ENCODE results near the gene PHLPP2. TPM values are rescaled to one million over a fixed set of nuclear protein-coding genes. Genes with fewer than 3 reads are reported as not detected.

Gene PHLPP2
- total RNA-seq, 1 donor from 2014 or later: 3.4 TPM

- DNase-seq: no peak
- H3K4me1 ChIP-seq: no peaks in the 10 kb centered on the region
- no peaks in the 10 kb centered on the region for H3K9me3 ChIP-seq (replicated peaks)
- no peaks in the 10 kb centered on the region for H3K27me3 ChIP-seq (ENCODE audit: low read depth)
- H3K27ac ChIP-seq (replicated peaks): no peak overlapping the region
- TF ChIP-seq CTCF (IDR thresholded peaks at IDR 0.05; ENCODE audit: borderline replicate concordance): no peak
- H3K36me3 ChIP-seq: peaks cover 70% of the 10 kb centered on the region
- intact Hi-C loops (cut with micrococcal nuclease): no loop called here
- no peak overlapping the region for H3K4me3 ChIP-seq
Observed at GRCh38 chr16:71732587-71732986, 8.1 kb upstream of the PHLPP2 start.

- H3K4me3 ChIP-seq: no peak overlapping the region
- TF ChIP-seq CTCF (IDR thresholded peaks at IDR 0.05; ENCODE audit: borderline replicate concordance): no peak
- H3K9me3 ChIP-seq (replicated peaks): no peaks in the 10 kb centered on the region
- no peak for DNase-seq
- intact Hi-C loops (cut with micrococcal nuclease): no loop called here
- H3K36me3 ChIP-seq: peaks cover 28% of the 10 kb centered on the region
- peaks cover 22% of the 10 kb centered on the region for H3K4me1 ChIP-seq
- no peaks in the 10 kb centered on the region for H3K27me3 ChIP-seq (ENCODE audit: low read depth)
- peak overlapping the region; percentile 23 for H3K27ac ChIP-seq (replicated peaks)
Observed at GRCh38 chr16:71727551-71728324, 3.2 kb upstream of the PHLPP2 start.

GRCh38 chr16:71726476-71727315 is 2.2 kb upstream of the PHLPP2 start:
- intact Hi-C loops (cut with micrococcal nuclease): no loop called here
- no peak for DNase-seq

GRCh38 chr16:71723537-71724319 is 773 bp downstream of the PHLPP2 start:
- intact Hi-C loops (cut with micrococcal nuclease): no loop called here
- Histone ChIP-seq H3K9me3 (replicated peaks) (no peaks in the 10 kb centered on the region), H3K27ac (replicated peaks) (peak overlapping the region; percentile 89), H3K36me3 (no peaks in the 10 kb centered on the region), H3K4me1 (peaks cover 30% of the 10 kb centered on the region), H3K27me3 (ENCODE audit: low read depth) (no peaks in the 10 kb centered on the region), H3K4me3 (peak overlapping the region; percentile 90)
- DNase-seq: peak; percentile 76
- TF ChIP-seq CTCF (IDR thresholded peaks at IDR 0.05; ENCODE audit: borderline replicate concordance): no peak

More at GRCh38 chr16:71726476-71727315, 2.2 kb upstream of the PHLPP2 start:
- Histone ChIP-seq H3K4me1 (peaks cover 30% of the 10 kb centered on the region), H3K27me3 (ENCODE audit: low read depth) (no peaks in the 10 kb centered on the region), H3K36me3 (peaks cover 17% of the 10 kb centered on the region), H3K9me3 (replicated peaks) (no peaks in the 10 kb centered on the region), H3K27ac (replicated peaks) (peak overlapping the region; percentile 23), H3K4me3 (no peak overlapping the region)
- no peak for TF ChIP-seq CTCF (IDR thresholded peaks at IDR 0.05; ENCODE audit: borderline replicate concordance)

All from left ventricle myocardium inferior (tissue), 1 donor.